Colonic mucosa (tissue), 4 donors: ENCODE measurements around the gene UCN3. TPM values are rescaled to one million over a fixed set of nuclear protein-coding genes. Genes with fewer than 3 reads are reported as not detected.
A peak's percentile ranks its signal among the peaks of the same experiment; 100 is the strongest.

ENCODE experiments used
- DNase-seq: peaks from one replicate; pipeline ENCODE4 v3.0.0-alpha.2; 2020
- H3K27ac ChIP-seq: fragments of 200-600 bp; one replicate; pipeline ENCODE4 v1.8.0; 2021
- H3K27me3 ChIP-seq: fragments of 200-600 bp; one replicate; pipeline ENCODE4 v1.8.0; 2021
- H3K36me3 ChIP-seq: fragments of 200-600 bp; one replicate; pipeline ENCODE4 v1.8.0; 2021
- H3K4me1 ChIP-seq: fragments of 200-600 bp; one replicate; pipeline ENCODE4 v1.8.0; 2021; ENCODE audit warnings: mild to moderate bottlenecking
- H3K4me3 ChIP-seq: fragments of 200-600 bp; one replicate; pipeline ENCODE4 v1.8.0; 2021
- H3K9ac ChIP-seq, 2 donors: one replicate each; pipeline ENCODE4 v1.7.0; 2013; ENCODE audit warnings: control low read depth in 2 of 2, low read depth in 2 of 2, low read length in 2 of 2
- H3K9me3 ChIP-seq: fragments of 200-600 bp; one replicate; pipeline ENCODE4 v1.8.0; 2021
- intact Hi-C: fragments of 100-400 bp; cut with DNase I; formaldehyde crosslinking; loops from one replicate; pipeline ENCODE4 v1.14.1; 2022
- total RNA-seq, 2 donors: library from RNA; stranded (reverse); fragmentation: NEBNext Ultra II Directional in 1 of 2; extraction: Animal tissue kit (Norgen Biotek cat#: 25700) in 1 of 2; gene quantifications; one replicate each; pipeline ENCODE4 v1.2.1, GENCODE V29; 2021
- TF ChIP-seq, protein P1 (sequence below): fragments of 200-600 bp; IDR thresholded peaks from one replicate; pipeline ENCODE4 v1.8.0; 2022; ENCODE audit warnings: antibody characterized with exemption, mild to moderate bottlenecking
- donor health status: healthy.
- donor health status: DM: no; HTN: no; CAD: no.
- donor health status: DM: no; HTN: no; CAD: no.

UCN3 gene
- total RNA-seq, 2 donors from 2014 or later = 4.0 TPM

DNA sequence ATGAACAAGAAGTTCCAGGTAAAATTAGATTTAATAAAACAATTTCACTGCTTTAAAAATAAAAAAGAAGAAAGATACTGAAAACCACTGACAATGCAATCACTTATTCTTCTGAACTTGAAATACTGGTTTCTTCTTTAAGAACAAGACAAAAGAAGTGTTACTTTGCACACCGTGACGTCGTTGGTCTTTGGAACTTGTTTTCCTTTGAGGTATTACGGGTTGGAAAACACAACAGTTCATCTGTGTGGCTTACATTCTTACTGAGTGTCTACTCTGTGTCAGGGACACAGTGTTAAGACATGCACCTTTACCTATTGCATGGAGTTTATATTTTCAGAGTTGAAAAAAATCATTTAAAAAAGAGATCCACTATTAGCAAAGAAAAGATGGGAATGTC, 41.3 kb upstream of the UCN3 start:
- Histone ChIP-seq H3K4me1 (no peaks in the 10 kb centered on the region), H3K4me3 (no peak overlapping the region), H3K9ac (no peak overlapping the region), H3K36me3 (no peaks in the 10 kb centered on the region), H3K9me3 (no peaks in the 10 kb centered on the region), H3K27me3 (no peaks in the 10 kb centered on the region), H3K27ac (no peak overlapping the region)
- TF ChIP-seq, protein P1, sequence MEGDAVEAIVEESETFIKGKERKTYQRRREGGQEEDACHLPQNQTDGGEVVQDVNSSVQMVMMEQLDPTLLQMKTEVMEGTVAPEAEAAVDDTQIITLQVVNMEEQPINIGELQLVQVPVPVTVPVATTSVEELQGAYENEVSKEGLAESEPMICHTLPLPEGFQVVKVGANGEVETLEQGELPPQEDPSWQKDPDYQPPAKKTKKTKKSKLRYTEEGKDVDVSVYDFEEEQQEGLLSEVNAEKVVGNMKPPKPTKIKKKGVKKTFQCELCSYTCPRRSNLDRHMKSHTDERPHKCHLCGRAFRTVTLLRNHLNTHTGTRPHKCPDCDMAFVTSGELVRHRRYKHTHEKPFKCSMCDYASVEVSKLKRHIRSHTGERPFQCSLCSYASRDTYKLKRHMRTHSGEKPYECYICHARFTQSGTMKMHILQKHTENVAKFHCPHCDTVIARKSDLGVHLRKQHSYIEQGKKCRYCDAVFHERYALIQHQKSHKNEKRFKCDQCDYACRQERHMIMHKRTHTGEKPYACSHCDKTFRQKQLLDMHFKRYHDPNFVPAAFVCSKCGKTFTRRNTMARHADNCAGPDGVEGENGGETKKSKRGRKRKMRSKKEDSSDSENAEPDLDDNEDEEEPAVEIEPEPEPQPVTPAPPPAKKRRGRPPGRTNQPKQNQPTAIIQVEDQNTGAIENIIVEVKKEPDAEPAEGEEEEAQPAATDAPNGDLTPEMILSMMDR = no peak
- intact Hi-C loops = no loop called here
- DNase-seq = no peak

DNA sequence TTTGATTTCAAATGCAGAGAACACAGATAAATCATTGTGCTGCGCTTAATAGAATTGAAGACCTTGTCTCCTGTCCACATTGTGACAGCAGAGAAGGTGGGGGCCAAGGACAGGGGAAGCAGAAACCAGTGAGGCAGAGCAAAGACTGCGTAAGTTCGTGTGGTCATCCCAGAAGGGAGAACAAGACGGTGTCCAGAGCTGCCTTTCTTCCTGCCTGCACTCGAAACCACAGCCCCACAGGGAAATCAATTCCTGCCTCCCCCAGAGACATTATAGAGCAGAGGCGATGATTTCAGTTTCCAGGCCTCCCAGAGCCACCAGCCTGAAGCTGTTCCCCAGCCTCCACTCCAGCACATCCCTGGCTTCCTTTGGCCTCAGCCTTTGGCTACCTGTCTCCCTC, 39.7 kb upstream of the UCN3 start:
- H3K27ac ChIP-seq = no peak overlapping the region
- no peak overlapping the region for H3K9ac ChIP-seq
- H3K4me1 ChIP-seq = no peaks in the 10 kb centered on the region
- no peak for DNase-seq
- no peaks in the 10 kb centered on the region for H3K36me3 ChIP-seq
- intact Hi-C loops = no loop called here
- TF ChIP-seq, protein P1 = no peak
- H3K4me3 ChIP-seq = no peak overlapping the region
- H3K27me3 ChIP-seq = no peaks in the 10 kb centered on the region
- no peaks in the 10 kb centered on the region for H3K9me3 ChIP-seq

DNA sequence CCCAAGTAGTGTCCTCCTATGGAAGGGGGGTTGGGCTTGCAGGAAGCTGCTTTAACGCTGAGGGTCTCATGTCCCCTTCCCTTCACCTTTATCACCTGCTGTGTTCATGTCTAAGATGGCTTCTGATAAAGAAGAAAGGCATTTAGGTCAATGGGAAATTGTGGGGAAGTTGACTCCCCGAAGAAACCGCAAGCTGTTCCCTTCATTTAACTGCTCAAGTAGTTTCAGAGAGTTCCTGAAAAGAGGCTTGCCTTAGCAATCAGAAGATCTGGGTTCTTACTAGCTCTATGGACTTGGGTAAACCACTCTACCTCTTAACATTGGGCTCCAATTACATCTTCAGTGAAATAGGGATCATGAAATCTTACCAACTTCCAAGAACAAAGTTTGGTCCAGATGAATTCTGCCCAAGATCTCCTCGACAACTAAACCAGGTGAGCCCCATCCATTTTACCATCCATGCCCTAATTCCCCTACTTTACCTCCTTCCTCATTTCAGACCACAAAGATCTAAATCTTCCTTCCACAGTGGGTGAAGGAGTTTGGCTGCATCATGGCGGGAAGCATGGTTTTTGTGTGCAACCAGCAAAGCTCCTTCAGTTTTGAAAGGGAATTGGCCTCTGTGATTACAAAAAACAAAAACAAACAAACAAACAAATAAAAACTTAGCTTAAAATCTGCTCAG, 30.4 kb upstream of the UCN3 start:
- Histone ChIP-seq H3K4me1 (no peaks in the 10 kb centered on the region), H3K9me3 (no peaks in the 10 kb centered on the region), H3K27me3 (no peaks in the 10 kb centered on the region), H3K4me3 (no peak overlapping the region), H3K9ac (no peak overlapping the region), H3K36me3 (no peaks in the 10 kb centered on the region), H3K27ac (no peak overlapping the region)
- no peak for DNase-seq
- intact Hi-C loops = no loop called here
- TF ChIP-seq, protein P1 = no peak

DNA sequence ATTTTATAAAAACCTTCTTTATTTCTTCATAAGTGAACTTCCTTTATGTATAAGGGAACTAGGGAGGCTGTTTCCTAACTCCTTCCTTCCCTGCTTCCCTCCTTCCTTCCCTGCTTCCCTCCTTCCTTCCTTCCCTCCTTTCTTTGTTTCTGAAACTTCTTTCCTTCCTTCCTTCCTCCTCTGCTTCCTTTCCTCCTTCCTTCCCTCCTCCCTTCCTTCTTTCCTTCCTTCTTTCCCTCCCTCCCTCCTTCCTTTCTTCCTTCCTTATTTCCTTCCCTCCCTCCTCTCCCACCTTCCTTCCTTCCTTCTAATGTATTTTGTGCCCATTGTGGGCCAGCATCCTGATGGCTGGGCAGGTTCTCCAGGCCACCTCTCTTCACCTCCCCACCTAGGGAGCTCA, 26.8 kb upstream of the UCN3 start:
- TF ChIP-seq, protein P1 = no peak
- intact Hi-C loops = no loop called here
- H3K27me3 ChIP-seq = no peaks in the 10 kb centered on the region
- no peaks in the 10 kb centered on the region for H3K4me1 ChIP-seq
- no peaks in the 10 kb centered on the region for H3K36me3 ChIP-seq
- H3K27ac ChIP-seq = no peak overlapping the region
- H3K9me3 ChIP-seq = no peaks in the 10 kb centered on the region
- H3K4me3 ChIP-seq = no peak overlapping the region
- no peak overlapping the region for H3K9ac ChIP-seq
- no peak for DNase-seq

DNA sequence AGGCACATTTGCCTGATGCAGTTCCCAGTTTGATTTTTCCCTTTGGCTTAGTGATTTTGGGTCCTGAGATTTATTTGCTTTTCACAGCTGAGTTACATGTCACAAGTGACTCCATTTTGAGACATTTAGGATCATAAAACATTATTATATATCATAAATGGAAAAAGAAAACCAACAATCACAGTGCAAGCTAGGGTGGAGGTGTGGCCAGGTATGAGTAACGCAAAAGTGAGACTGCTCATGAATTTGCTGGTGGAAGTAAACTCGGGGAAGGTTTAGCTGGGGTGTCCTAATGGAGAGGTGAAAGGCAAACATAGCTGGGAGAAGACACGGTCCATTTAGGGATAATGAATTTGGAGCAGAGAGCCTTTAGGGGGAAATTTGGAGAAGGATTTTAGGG, 21.7 kb upstream of the UCN3 start:
- Histone ChIP-seq H3K4me1 (no peaks in the 10 kb centered on the region), H3K4me3 (no peak overlapping the region), H3K27ac (no peak overlapping the region), H3K9ac (peak overlapping the region in 1 of 2 donors; percentile 4), H3K27me3 (no peaks in the 10 kb centered on the region), H3K36me3 (no peaks in the 10 kb centered on the region), H3K9me3 (no peaks in the 10 kb centered on the region)
- intact Hi-C loops = no loop called here
- TF ChIP-seq, protein P1 = no peak
- peak; percentile 36 for DNase-seq
